Skeletal muscle satellite cell (primary cell): ENCODE measurements around the gene CLHC1.
"Not testable (repeated sequence)": the region's sequence is repeated elsewhere in the genome, so short reads cannot be mapped to it uniquely, and the experiment has no call there.

Experiments
- H3K27me3 ChIP-seq: 2 replicates; pipeline ENCODE4 v1.7.0; 2013; ENCODE audit warnings: low read length; ENCODE audit not compliant: control insufficient read depth, insufficient read depth
- H3K36me3 ChIP-seq: 2 replicates; pipeline ENCODE4 v1.7.0; 2013; ENCODE audit warnings: mild to moderate bottlenecking, control low read depth, low read length; ENCODE audit not compliant: insufficient read depth
- H3K4me1 ChIP-seq: 2 replicates; pipeline ENCODE4 v1.7.0; 2013; ENCODE audit warnings: low read length; ENCODE audit not compliant: control insufficient read depth, insufficient read depth
- H3K4me2 ChIP-seq: 2 replicates; pipeline ENCODE4 v1.7.0; 2013; ENCODE audit warnings: mild to moderate bottlenecking, low read length
- H3K4me3 ChIP-seq: 2 replicates; pipeline ENCODE4 v1.7.0; 2013; ENCODE audit warnings: low read length
- H3K9ac ChIP-seq: 2 replicates; pipeline ENCODE4 v1.7.0; 2013; ENCODE audit warnings: mild to moderate bottlenecking, low read depth, low read length, moderate library complexity
- H3K9me3 ChIP-seq: replicated peaks from 2 replicates; pipeline ENCODE4 v1.7.0; 2013; ENCODE audit warnings: mild to moderate bottlenecking, control low read depth, low read length

CLHC1 gene

GRCh38 chr2:55252832-55253231, 20.7 kb upstream of the CLHC1 start:
- no peak overlapping the region for H3K4me3 ChIP-seq
- H3K36me3 ChIP-seq = peaks cover 41% of the 10 kb centered on the region
- no peaks in the 10 kb centered on the region for H3K4me1 ChIP-seq
- H3K4me2 ChIP-seq = no peak overlapping the region
- no peaks in the 10 kb centered on the region for H3K27me3 ChIP-seq
- H3K9me3 ChIP-seq = no peaks in the 10 kb centered on the region
- no peak overlapping the region for H3K9ac ChIP-seq

GRCh38 chr2:55247025-55247424, 14.9 kb upstream of the CLHC1 start:
- Histone ChIP-seq H3K4me2 (no peak overlapping the region), H3K4me3 (no peak overlapping the region), H3K4me1 (no peaks in the 10 kb centered on the region), H3K36me3 (peaks cover 45% of the 10 kb centered on the region), H3K9ac (no peak overlapping the region), H3K9me3 (no peaks in the 10 kb centered on the region), H3K27me3 (no peaks in the 10 kb centered on the region)

- Histone ChIP-seq H3K4me1 (no peaks in the 10 kb centered on the region), H3K9me3 (no peaks in the 10 kb centered on the region), H3K36me3 (peaks cover 49% of the 10 kb centered on the region), H3K4me3 (no peak overlapping the region), H3K27me3 (no peaks in the 10 kb centered on the region), H3K4me2 (no peak overlapping the region), H3K9ac (no peak overlapping the region)
Observed at GRCh38 chr2:55245411-55245810, 13.3 kb upstream of the CLHC1 start.

GRCh38 chr2:55242617-55243016, 10.5 kb upstream of the CLHC1 start:
- Histone ChIP-seq H3K4me2 (no peak overlapping the region), H3K4me3 (no peak overlapping the region), H3K9me3 (no peaks in the 10 kb centered on the region), H3K4me1 (no peaks in the 10 kb centered on the region), H3K9ac (no peak overlapping the region), H3K27me3 (no peaks in the 10 kb centered on the region), H3K36me3 (peaks cover 53% of the 10 kb centered on the region)

GRCh38 chr2:55241582-55241981, 9.5 kb upstream of the CLHC1 start:
- not testable (repeated sequence) for H3K27me3 ChIP-seq, H3K9me3 ChIP-seq, H3K4me3 ChIP-seq, H3K4me2 ChIP-seq, H3K4me1 ChIP-seq, H3K9ac ChIP-seq
- H3K36me3 ChIP-seq = peaks cover 55% of the 10 kb centered on the region

- Histone ChIP-seq H3K4me1 (peaks cover 5% of the 10 kb centered on the region), H3K9ac (no peak overlapping the region), H3K4me2 (no peak overlapping the region), H3K9me3 (no peaks in the 10 kb centered on the region), H3K36me3 (peaks cover 65% of the 10 kb centered on the region), H3K27me3 (no peaks in the 10 kb centered on the region), H3K4me3 (no peak overlapping the region)
Observed at GRCh38 chr2:55239656-55240222, 7.6 kb upstream of the CLHC1 start.

GRCh38 chr2:55236992-55237543, 5.0 kb upstream of the CLHC1 start:
- no peak overlapping the region for H3K4me2 ChIP-seq
- peaks cover 67% of the 10 kb centered on the region for H3K36me3 ChIP-seq
- peaks cover 19% of the 10 kb centered on the region for H3K4me1 ChIP-seq
- no peak overlapping the region for H3K9ac ChIP-seq
- H3K4me3 ChIP-seq = no peak overlapping the region
- no peaks in the 10 kb centered on the region for H3K9me3 ChIP-seq
- no peaks in the 10 kb centered on the region for H3K27me3 ChIP-seq

- no peaks in the 10 kb centered on the region for H3K9me3 ChIP-seq
- H3K9ac ChIP-seq = no peak overlapping the region
- H3K27me3 ChIP-seq = no peaks in the 10 kb centered on the region
- H3K36me3 ChIP-seq = peaks cover 60% of the 10 kb centered on the region
- no peak overlapping the region for H3K4me3 ChIP-seq
- peaks cover 23% of the 10 kb centered on the region for H3K4me1 ChIP-seq
- peak overlapping the region; percentile 5 for H3K4me2 ChIP-seq
Observed at GRCh38 chr2:55235724-55236538, 3.8 kb upstream of the CLHC1 start.

GRCh38 chr2:55233658-55233940, 1.5 kb upstream of the CLHC1 start:
- Histone ChIP-seq H3K27me3 (no peaks in the 10 kb centered on the region), H3K36me3 (peaks cover 49% of the 10 kb centered on the region), H3K9ac (peak overlapping the region; percentile 96), H3K4me1 (peaks cover 23% of the 10 kb centered on the region), H3K9me3 (no peaks in the 10 kb centered on the region), H3K4me3 (peak overlapping the region; percentile 84), H3K4me2 (peak overlapping the region; percentile 79)

- peak overlapping the region; percentile 79 for H3K4me2 ChIP-seq
- H3K4me3 ChIP-seq = peak overlapping the region; percentile 84
- no peaks in the 10 kb centered on the region for H3K9me3 ChIP-seq
- H3K27me3 ChIP-seq = no peaks in the 10 kb centered on the region
- peaks cover 28% of the 10 kb centered on the region for H3K4me1 ChIP-seq
- H3K9ac ChIP-seq = peak overlapping the region; percentile 96
- H3K36me3 ChIP-seq = peaks cover 47% of the 10 kb centered on the region
Observed at GRCh38 chr2:55232863-55233657, 967 bp upstream of the CLHC1 start.

GRCh38 chr2:55231546-55232083, 478 bp downstream of the CLHC1 start:
- Histone ChIP-seq H3K27me3 (no peaks in the 10 kb centered on the region), H3K9ac (peak overlapping the region; percentile 96), H3K9me3 (no peaks in the 10 kb centered on the region), H3K36me3 (peaks cover 36% of the 10 kb centered on the region), H3K4me3 (peak overlapping the region; percentile 84), H3K4me1 (peaks cover 33% of the 10 kb centered on the region), H3K4me2 (peak overlapping the region; percentile 79)
